Stimulated activated effector memory CD8-positive, alpha-beta T cell treated with anti-CD3 and anti-CD28 coated beads, Interleukin-12 subunit alpha, Interleukin-12 subunit beta, amount 100 ng/mL, for 72 hours (primary cell): Measurements from ENCODE around the gene KCNJ16.

Experiments
- ATAC-seq: fragments of 150-1000 bp; cut with Tn5 transposase; 2 replicates; pipeline ENCODE4 v1.10.0; 2021
- DNase-seq, 2 donors: peaks; one replicate each; pipeline ENCODE4 v3.0.0; 2021 to 2022; ENCODE audit warnings: low spot score in 2 of 2
- H3K27ac Mint-ChIP-seq: one replicate; pipeline ENCODE4 v1.8.0; 2022; ENCODE audit warnings: mild to moderate bottlenecking, mixed read lengths
- H3K36me3 Mint-ChIP-seq: one replicate; pipeline ENCODE4 v1.8.0; 2022; ENCODE audit warnings: mild to moderate bottlenecking, mixed read lengths
- H3K4me1 Mint-ChIP-seq: one replicate; pipeline ENCODE4 v1.8.0; 2022; ENCODE audit warnings: mixed read lengths
- H3K4me3 Mint-ChIP-seq: one replicate; pipeline ENCODE4 v1.8.0; 2022; ENCODE audit warnings: mild to moderate bottlenecking, mixed read lengths
- H3K9me3 Mint-ChIP-seq: one replicate; pipeline ENCODE4 v1.8.0; 2022; ENCODE audit warnings: mixed read lengths

Gene KCNJ16

GRCh38 chr17:70157151-70157550 lies 82.1 kb downstream of the KCNJ16 start:
- Mint-ChIP-seq H3K9me3 (no peaks in the 10 kb centered on the region), H3K4me1 (no peaks in the 10 kb centered on the region), H3K36me3 (no peaks in the 10 kb centered on the region), H3K27ac (no peak overlapping the region), H3K4me3 (no peak overlapping the region)
- ATAC-seq, result no peak
- DNase-seq, result no peak

- H3K27ac Mint-ChIP-seq, result no peak overlapping the region
- no peak for DNase-seq
- H3K9me3 Mint-ChIP-seq, result no peaks in the 10 kb centered on the region
- no peaks in the 10 kb centered on the region for H3K4me1 Mint-ChIP-seq
- ATAC-seq, result no peak
- no peaks in the 10 kb centered on the region for H3K36me3 Mint-ChIP-seq
- H3K4me3 Mint-ChIP-seq, result no peak overlapping the region
Measured at GRCh38 chr17:70158180-70158579, 83.2 kb downstream of the KCNJ16 start.

GRCh38 chr17:70158591-70158990 lies 83.6 kb downstream of the KCNJ16 start:
- Mint-ChIP-seq H3K4me1 (no peaks in the 10 kb centered on the region), H3K9me3 (no peaks in the 10 kb centered on the region), H3K27ac (no peak overlapping the region), H3K36me3 (no peaks in the 10 kb centered on the region), H3K4me3 (no peak overlapping the region)
- DNase-seq (no peak), ATAC-seq (no peak)

GRCh38 chr17:70159980-70160379 lies 85.0 kb downstream of the KCNJ16 start:
- Mint-ChIP-seq H3K4me3 (no peak overlapping the region), H3K36me3 (no peaks in the 10 kb centered on the region), H3K9me3 (no peaks in the 10 kb centered on the region), H3K4me1 (no peaks in the 10 kb centered on the region), H3K27ac (no peak overlapping the region)
- DNase-seq, result no peak
- no peak for ATAC-seq

GRCh38 chr17:70161519-70161918 lies 86.5 kb downstream of the KCNJ16 start:
- H3K9me3 Mint-ChIP-seq, result no peaks in the 10 kb centered on the region
- no peak for ATAC-seq
- DNase-seq, result no peak
- no peak overlapping the region for H3K27ac Mint-ChIP-seq
- no peaks in the 10 kb centered on the region for H3K4me1 Mint-ChIP-seq
- H3K36me3 Mint-ChIP-seq, result no peaks in the 10 kb centered on the region
- H3K4me3 Mint-ChIP-seq, result no peak overlapping the region

GRCh38 chr17:70165383-70165782 lies 90.4 kb downstream of the KCNJ16 start:
- DNase-seq (no peak), ATAC-seq (no peak)
- H3K4me3 Mint-ChIP-seq, result no peak overlapping the region
- H3K36me3 Mint-ChIP-seq, result no peaks in the 10 kb centered on the region
- H3K27ac Mint-ChIP-seq, result no peak overlapping the region
- H3K4me1 Mint-ChIP-seq, result peaks cover 15% of the 10 kb centered on the region
- no peaks in the 10 kb centered on the region for H3K9me3 Mint-ChIP-seq

- H3K4me3 Mint-ChIP-seq, result no peak overlapping the region
- no peak for DNase-seq
- no peaks in the 10 kb centered on the region for H3K36me3 Mint-ChIP-seq
- H3K27ac Mint-ChIP-seq, result no peak overlapping the region
- H3K9me3 Mint-ChIP-seq, result no peaks in the 10 kb centered on the region
- H3K4me1 Mint-ChIP-seq, result peaks cover 15% of the 10 kb centered on the region
- no peak for ATAC-seq
Measured at GRCh38 chr17:70166615-70167014, 91.6 kb downstream of the KCNJ16 start.

GRCh38 chr17:70168044-70168976 lies 93.3 kb downstream of the KCNJ16 start:
- Mint-ChIP-seq H3K27ac (no peak overlapping the region), H3K4me1 (peaks cover 15% of the 10 kb centered on the region), H3K36me3 (no peaks in the 10 kb centered on the region), H3K9me3 (no peaks in the 10 kb centered on the region), H3K4me3 (peak overlapping the region; percentile 61)
- DNase-seq (no peak), ATAC-seq (peak; percentile 29)

GRCh38 chr17:70168977-70169708 lies 94.1 kb downstream of the KCNJ16 start, which contains the start of gene KCNJ2:
TSS of gene KCNJ2 (plus strand) at chr17:70169532. CDS start at chr17:70175040, 5,508 bp downstream.
- peak; percentile 90 for ATAC-seq
- Mint-ChIP-seq H3K36me3 (no peaks in the 10 kb centered on the region), H3K4me1 (peaks cover 15% of the 10 kb centered on the region), H3K4me3 (peak within 1 kb of the TSS; percentile 61), H3K27ac (no peak within 1 kb of the TSS), H3K9me3 (no peaks in the 10 kb centered on the region)
- DNase-seq, result peak; percentile 12 to 53

GRCh38 chr17:70169709-70170597 lies 94.9 kb downstream of the KCNJ16 start:
- DNase-seq (no peak), ATAC-seq (peak; percentile 11)
- H3K4me3 Mint-ChIP-seq, result peak overlapping the region; percentile 47
- peaks cover 15% of the 10 kb centered on the region for H3K4me1 Mint-ChIP-seq
- no peaks in the 10 kb centered on the region for H3K9me3 Mint-ChIP-seq
- H3K36me3 Mint-ChIP-seq, result no peaks in the 10 kb centered on the region
- no peak overlapping the region for H3K27ac Mint-ChIP-seq

- H3K4me3 Mint-ChIP-seq, result no peak overlapping the region
- no peaks in the 10 kb centered on the region for H3K36me3 Mint-ChIP-seq
- no peak for ATAC-seq
- H3K4me1 Mint-ChIP-seq, result peaks cover 15% of the 10 kb centered on the region
- no peak for DNase-seq
- no peak overlapping the region for H3K27ac Mint-ChIP-seq
- H3K9me3 Mint-ChIP-seq, result no peaks in the 10 kb centered on the region
Measured at GRCh38 chr17:70171159-70171558, 96.1 kb downstream of the KCNJ16 start.

- Mint-ChIP-seq H3K4me1 (peaks cover 15% of the 10 kb centered on the region), H3K9me3 (no peaks in the 10 kb centered on the region), H3K4me3 (no peak overlapping the region), H3K36me3 (no peaks in the 10 kb centered on the region), H3K27ac (no peak overlapping the region)
- ATAC-seq (no peak), DNase-seq (no peak)
Measured at GRCh38 chr17:70172449-70172848, 97.4 kb downstream of the KCNJ16 start.

GRCh38 chr17:70172923-70173322 lies 97.9 kb downstream of the KCNJ16 start:
- ATAC-seq (no peak), DNase-seq (no peak)
- H3K4me3 Mint-ChIP-seq, result no peak overlapping the region
- H3K27ac Mint-ChIP-seq, result no peak overlapping the region
- H3K36me3 Mint-ChIP-seq, result no peaks in the 10 kb centered on the region
- H3K9me3 Mint-ChIP-seq, result no peaks in the 10 kb centered on the region
- peaks cover 15% of the 10 kb centered on the region for H3K4me1 Mint-ChIP-seq

- Mint-ChIP-seq H3K27ac (no peak overlapping the region), H3K4me3 (no peak overlapping the region), H3K4me1 (peaks cover 8% of the 10 kb centered on the region), H3K9me3 (no peaks in the 10 kb centered on the region), H3K36me3 (no peaks in the 10 kb centered on the region)
- ATAC-seq, result no peak
- no peak for DNase-seq
Measured at GRCh38 chr17:70173681-70174080, 98.7 kb downstream of the KCNJ16 start.

- Mint-ChIP-seq H3K27ac (no peak overlapping the region), H3K36me3 (no peaks in the 10 kb centered on the region), H3K4me1 (no peaks in the 10 kb centered on the region), H3K4me3 (no peak overlapping the region), H3K9me3 (peaks cover 5% of the 10 kb centered on the region)
- ATAC-seq (no peak), DNase-seq (no peak)
Measured at GRCh38 chr17:70181376-70181775, 106.4 kb downstream of the KCNJ16 start.
